HEK293 (cell line): ENCODE data around the gene RRP12.

Source experiments
- CTCF ChIA-PET: fragments of 350-600 bp; formaldehyde crosslinking; extraction: SDS; loops from one replicate; lab custom pipeline; 2021; ENCODE audit warnings: antibody characterized with exemption; lab: Yijun Ruan, JAX
- POLR2A ChIA-PET: fragments of 300-600 bp; formaldehyde crosslinking; extraction: SDS; loops from one replicate; lab custom pipeline; 2020; ENCODE audit warnings: antibody characterized with exemption, inconsistent platforms; lab: Yijun Ruan, JAX
- H3K27ac ChIP-seq: fragments of 200-500 bp; sonication (Bioruptor generic); 2 replicates; pipeline ENCODE4 v1.5.1; 2014; ENCODE audit warnings: low read depth, low read length, control low read depth, inconsistent platforms; ENCODE audit errors: extremely low read depth
- H3K36me3 ChIP-seq, 2 experiments: fragments of 200-500 bp in 1 of 2; sonication (Bioruptor generic) in 1 of 2; 1 replicate in 1 of 2; 2 replicates in 1 of 2; pipeline ENCODE4 v1.5.1; 2014 to 2017; ENCODE audit warnings: inconsistent platforms in 2 of 2, low read length in 2 of 2; ENCODE audit not compliant: control insufficient read depth in 2 of 2, insufficient read depth in 1 of 2
- H3K4me1 ChIP-seq: fragments of 200-500 bp; sonication (Bioruptor generic); 2 replicates; pipeline ENCODE4 v1.5.1; 2014; ENCODE audit warnings: mild to moderate bottlenecking, low read length, inconsistent platforms; ENCODE audit not compliant: control insufficient read depth, insufficient read depth
- H3K4me3 ChIP-seq: 2 replicates; pipeline ENCODE4 v1.5.1; 2011; ENCODE audit warnings: low read depth, mild to moderate bottlenecking, control low read depth, low read length, moderate library complexity
- H3K9me3 ChIP-seq: fragments of 200-500 bp; sonication (Bioruptor generic); 2 replicates; pipeline ENCODE4 v1.5.1; 2014; ENCODE audit warnings: low read depth, low read length, inconsistent platforms; ENCODE audit not compliant: control insufficient read depth, insufficient read depth
- GFI1B ChIP-seq: fragments of 450-650 bp; formaldehyde crosslinking; IDR thresholded peaks from 2 replicates; pipeline ENCODE4 v1.5.1; 2016; ENCODE audit warnings: missing biosample characterization, missing genetic modification characterization
- HOXD13 ChIP-seq: sonication (generic); formaldehyde crosslinking; IDR thresholded peaks from 2 replicates; pipeline ENCODE4 v1.8.0; 2022; ENCODE audit warnings: missing genetic modification reagents, borderline replicate concordance
- KLF10 ChIP-seq: fragments of 450-650 bp; IDR thresholded peaks from 2 replicates; pipeline ENCODE4 v1.5.1; 2018; ENCODE audit warnings: missing biosample characterization, mild to moderate bottlenecking, missing genetic modification characterization
- REPIN1 ChIP-seq: fragments of 450-650 bp; formaldehyde crosslinking; IDR thresholded peaks from 2 replicates; pipeline ENCODE4 v1.5.1; 2017; ENCODE audit warnings: missing biosample characterization, missing genetic modification characterization, low read depth
- WT1 ChIP-seq: fragments of 450-650 bp; formaldehyde crosslinking; IDR thresholded peaks from 2 replicates; pipeline ENCODE4 v1.5.1; 2016; ENCODE audit warnings: missing biosample characterization, missing genetic modification characterization
- YY2 ChIP-seq: fragments of 450-650 bp; formaldehyde crosslinking; IDR thresholded peaks from 2 replicates; pipeline ENCODE4 v1.5.1; 2016; ENCODE audit warnings: missing biosample characterization, missing genetic modification characterization
- ZBTB48 ChIP-seq: fragments of 450-650 bp; formaldehyde crosslinking; IDR thresholded peaks from 2 replicates; pipeline ENCODE4 v1.5.1; 2016; ENCODE audit warnings: missing biosample characterization, missing genetic modification characterization
- ZNF16 ChIP-seq: fragments of 450-650 bp; formaldehyde crosslinking; IDR thresholded peaks from 2 replicates; pipeline ENCODE4 v1.5.1; 2016; ENCODE audit warnings: low read depth, missing biosample characterization, missing genetic modification characterization
- ZNF350 ChIP-seq: fragments of 450-650 bp; formaldehyde crosslinking; IDR thresholded peaks from 2 replicates; pipeline ENCODE4 v1.5.0; 2017; ENCODE audit warnings: missing biosample characterization, mild to moderate bottlenecking, missing genetic modification characterization
- ZNF473 ChIP-seq: fragments of 450-650 bp; formaldehyde crosslinking; IDR thresholded peaks from 2 replicates; pipeline ENCODE4 v1.5.1; 2017; ENCODE audit warnings: missing biosample characterization, missing genetic modification characterization
- ZNF530 ChIP-seq: fragments of 450-650 bp; formaldehyde crosslinking; IDR thresholded peaks from 2 replicates; pipeline ENCODE4 v1.5.1; 2016; ENCODE audit warnings: low read depth, missing biosample characterization, missing genetic modification characterization
- ZNF600 ChIP-seq: fragments of 450-650 bp; formaldehyde crosslinking; IDR thresholded peaks from 2 replicates; pipeline ENCODE4 v1.5.1; 2016; ENCODE audit warnings: missing biosample characterization, missing genetic modification characterization
- ZSCAN4 ChIP-seq: fragments of 450-650 bp; formaldehyde crosslinking; IDR thresholded peaks from 2 replicates; pipeline ENCODE4 v1.5.1; 2017; ENCODE audit warnings: missing biosample characterization, missing genetic modification characterization
- TF ChIP-seq, protein P1 (sequence below): fragments of 450-650 bp; formaldehyde crosslinking; IDR thresholded peaks from 2 replicates; pipeline ENCODE4 v1.5.1; 2016; ENCODE audit warnings: missing biosample characterization, missing genetic modification characterization
- TF ChIP-seq, protein P2 (sequence below): fragments of 450-650 bp; IDR thresholded peaks from 2 replicates; pipeline ENCODE4 v1.5.1; 2018; ENCODE audit warnings: missing biosample characterization, missing genetic modification characterization
- TF ChIP-seq, protein P3 (sequence below): fragments of 450-650 bp; formaldehyde crosslinking; IDR thresholded peaks from 2 replicates; pipeline ENCODE4 v1.5.1; 2016; ENCODE audit warnings: missing biosample characterization, missing genetic modification characterization

The RRP12 gene

DNA sequence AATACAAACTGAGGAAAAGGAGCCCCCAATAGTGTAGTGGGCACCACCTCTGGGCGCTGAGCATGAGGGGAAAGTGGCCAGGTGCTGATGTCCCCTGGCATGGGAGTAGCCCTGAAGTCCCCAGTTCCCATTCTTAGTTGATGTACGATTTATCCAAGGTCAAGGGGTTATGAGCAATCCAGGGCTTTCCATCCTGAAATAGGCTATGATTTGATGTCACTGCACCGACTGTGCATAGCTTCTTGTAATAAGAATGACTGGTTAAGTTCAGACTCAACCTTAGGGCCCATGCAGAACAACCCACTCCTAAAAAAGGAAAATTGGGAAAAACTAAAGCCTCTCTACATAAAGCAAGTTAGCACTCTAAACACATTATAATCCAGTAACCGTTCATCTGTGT lies 77.6 kb downstream of the RRP12 start:
- Histone ChIP-seq H3K36me3 (no peaks in the 10 kb centered on the region), H3K27ac (no peak overlapping the region), H3K9me3 (no peaks in the 10 kb centered on the region), H3K4me1 (no peaks in the 10 kb centered on the region; the same call in 1 of the 2 replicates), H3K4me3 (no peak overlapping the region)
- no peak for TF ChIP-seq ZSCAN4 (tag by site-specific recombination)
- no peak for TF ChIP-seq ZNF16 (tag by site-specific recombination)
- TF ChIP-seq WT1 = no peak
- no peak for TF ChIP-seq ZNF473 (tag by site-specific recombination)
- no peak for TF ChIP-seq GFI1B (tag by site-specific recombination)
- TF ChIP-seq ZBTB48 (tag by site-specific recombination) = no peak
- TF ChIP-seq HOXD13 = no peak
- TF ChIP-seq ZNF350 = no peak
- no peak for TF ChIP-seq YY2 (tag by site-specific recombination)
- TF ChIP-seq ZNF530 (tag by site-specific recombination) = no peak
- TF ChIP-seq, protein P1, sequence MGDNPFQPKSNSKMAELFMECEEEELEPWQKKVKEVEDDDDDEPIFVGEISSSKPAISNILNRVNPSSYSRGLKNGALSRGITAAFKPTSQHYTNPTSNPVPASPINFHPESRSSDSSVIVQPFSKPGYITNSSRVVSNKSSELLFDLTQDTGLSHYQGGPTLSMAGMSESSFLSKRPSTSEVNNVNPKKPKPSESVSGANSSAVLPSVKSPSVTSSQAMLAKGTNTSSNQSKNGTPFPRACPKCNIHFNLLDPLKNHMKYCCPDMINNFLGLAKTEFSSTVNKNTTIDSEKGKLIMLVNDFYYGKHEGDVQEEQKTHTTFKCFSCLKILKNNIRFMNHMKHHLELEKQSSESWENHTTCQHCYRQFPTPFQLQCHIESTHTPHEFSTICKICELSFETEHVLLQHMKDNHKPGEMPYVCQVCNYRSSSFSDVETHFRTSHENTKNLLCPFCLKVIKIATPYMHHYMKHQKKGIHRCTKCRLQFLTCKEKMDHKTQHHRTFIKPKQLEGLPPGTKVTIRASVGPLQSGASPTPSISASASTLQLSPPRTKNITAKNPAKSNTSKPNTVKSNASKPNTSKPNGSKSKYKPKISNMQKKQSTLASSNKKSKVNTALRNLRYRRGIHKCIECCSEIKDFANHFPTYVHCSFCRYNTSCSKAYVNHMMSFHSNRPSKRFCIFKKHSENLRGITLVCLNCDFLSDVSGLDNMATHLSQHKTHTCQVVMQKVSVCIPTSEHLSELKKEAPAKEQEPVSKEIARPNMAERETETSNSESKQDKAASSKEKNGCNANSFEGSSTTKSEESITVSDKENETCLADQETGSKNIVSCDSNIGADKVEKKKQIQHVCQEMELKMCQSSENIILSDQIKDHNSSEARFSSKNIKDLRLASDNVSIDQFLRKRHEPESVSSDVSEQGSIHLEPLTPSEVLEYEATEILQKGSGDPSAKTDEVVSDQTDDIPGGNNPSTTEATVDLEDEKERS = no peak
- TF ChIP-seq, protein P2, sequence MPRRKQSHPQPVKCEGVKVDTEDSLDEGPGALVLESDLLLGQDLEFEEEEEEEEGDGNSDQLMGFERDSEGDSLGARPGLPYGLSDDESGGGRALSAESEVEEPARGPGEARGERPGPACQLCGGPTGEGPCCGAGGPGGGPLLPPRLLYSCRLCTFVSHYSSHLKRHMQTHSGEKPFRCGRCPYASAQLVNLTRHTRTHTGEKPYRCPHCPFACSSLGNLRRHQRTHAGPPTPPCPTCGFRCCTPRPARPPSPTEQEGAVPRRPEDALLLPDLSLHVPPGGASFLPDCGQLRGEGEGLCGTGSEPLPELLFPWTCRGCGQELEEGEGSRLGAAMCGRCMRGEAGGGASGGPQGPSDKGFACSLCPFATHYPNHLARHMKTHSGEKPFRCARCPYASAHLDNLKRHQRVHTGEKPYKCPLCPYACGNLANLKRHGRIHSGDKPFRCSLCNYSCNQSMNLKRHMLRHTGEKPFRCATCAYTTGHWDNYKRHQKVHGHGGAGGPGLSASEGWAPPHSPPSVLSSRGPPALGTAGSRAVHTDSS (tag by site-specific recombination) = no peak
- no peak for TF ChIP-seq KLF10 (tag by site-specific recombination)
- POLR2A ChIA-PET = interaction anchor here (0.7 to 1.5 kb wide), 3 partner anchors 9 to 695 kb away, joined by 3 to 11 read pairs (median 7); no protein-coding TSS in a partner anchor
- CTCF ChIA-PET = interaction anchor here (0.6 kb wide), 2 partner anchors 284 to 1052 kb away, joined by 3 read pairs; partner anchors contain the start of gene BLNK

DNA sequence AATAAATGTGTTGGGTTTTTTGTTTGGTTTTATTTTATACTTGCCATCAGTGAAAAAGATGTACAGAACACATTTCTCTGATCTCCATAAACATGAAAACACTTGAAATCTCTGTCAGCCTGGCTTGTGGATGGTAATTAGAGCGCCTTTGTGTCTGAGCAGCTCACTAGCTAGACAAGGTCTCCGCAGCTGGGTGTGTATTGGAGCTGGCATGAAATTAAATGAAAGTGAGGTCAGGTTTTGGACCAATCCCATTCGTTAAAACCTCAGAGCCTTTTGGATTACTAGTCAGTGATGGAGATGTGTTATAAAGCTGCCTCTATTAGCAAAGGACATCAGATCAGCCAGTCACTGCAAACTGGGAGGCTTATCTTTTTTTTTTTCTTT lies 79.3 kb downstream of the RRP12 start:
- TF ChIP-seq, protein P3, sequence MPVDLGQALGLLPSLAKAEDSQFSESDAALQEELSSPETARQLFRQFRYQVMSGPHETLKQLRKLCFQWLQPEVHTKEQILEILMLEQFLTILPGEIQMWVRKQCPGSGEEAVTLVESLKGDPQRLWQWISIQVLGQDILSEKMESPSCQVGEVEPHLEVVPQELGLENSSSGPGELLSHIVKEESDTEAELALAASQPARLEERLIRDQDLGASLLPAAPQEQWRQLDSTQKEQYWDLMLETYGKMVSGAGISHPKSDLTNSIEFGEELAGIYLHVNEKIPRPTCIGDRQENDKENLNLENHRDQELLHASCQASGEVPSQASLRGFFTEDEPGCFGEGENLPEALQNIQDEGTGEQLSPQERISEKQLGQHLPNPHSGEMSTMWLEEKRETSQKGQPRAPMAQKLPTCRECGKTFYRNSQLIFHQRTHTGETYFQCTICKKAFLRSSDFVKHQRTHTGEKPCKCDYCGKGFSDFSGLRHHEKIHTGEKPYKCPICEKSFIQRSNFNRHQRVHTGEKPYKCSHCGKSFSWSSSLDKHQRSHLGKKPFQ (tag by site-specific recombination) = peak; percentile 42; the same call in 1 of the 2 replicates
- peak; percentile 30; the same call in 1 of the 2 replicates for TF ChIP-seq ZNF600
- no peak for TF ChIP-seq REPIN1
- CTCF ChIA-PET = interaction anchor here (1.2 to 1.3 kb wide), 3 partner anchors 9 to 112 kb away, joined by 3 to 6 read pairs (median 3); no protein-coding TSS in a partner anchor
- Histone ChIP-seq H3K4me3 (no peak overlapping the region), H3K9me3 (no peaks in the 10 kb centered on the region), H3K36me3 (no peaks in the 10 kb centered on the region), H3K27ac (no peak overlapping the region), H3K4me1 (no peaks in the 10 kb centered on the region; the same call in 1 of the 2 replicates)
- POLR2A ChIA-PET = interaction anchor here (1.5 to 2.2 kb wide), 2 partner anchors 10 to 12 kb away, joined by 3 to 9 read pairs; partner anchors contain the start of gene FRAT2
